ENCODE data around the gene ERP27. TPM values are rescaled to one million over a fixed set of nuclear protein-coding genes. Genes with fewer than 3 reads are reported as not detected.

Gene ERP27
- total RNA-seq, 6 experiments from 2014 or later = not detected

- Mint-ChIP-seq H3K4me1 (ENCODE audit: low read depth) (peaks cover 1% of the 10 kb centered on the region; the same call in 1 of the 2 replicates), H3K27ac (no peak overlapping the region), H3K27me3 (ENCODE audit: insufficient read depth) (peaks cover 7% of the 10 kb centered on the region), H3K4me3 (no peak overlapping the region), H3K9me3 (no peaks in the 10 kb centered on the region), H3K36me3 (ENCODE audit: low read depth) (no peaks in the 10 kb centered on the region)
- no peak for DNase-seq
- TF ChIP-seq CTCF (IDR thresholded peaks at IDR 0.05) = no peak
Measured at GRCh38 chr12:14915736-14916135, 22.6 kb downstream of the ERP27 start.

GRCh38 chr12:14913381-14913781, 25.0 kb downstream of the ERP27 start:
- Mint-ChIP-seq H3K27ac (no peak overlapping the region), H3K36me3 (ENCODE audit: low read depth) (no peaks in the 10 kb centered on the region), H3K4me3 (no peak overlapping the region), H3K9me3 (no peaks in the 10 kb centered on the region), H3K4me1 (ENCODE audit: low read depth) (peaks cover 8% of the 10 kb centered on the region; the same call in 1 of the 2 replicates), H3K27me3 (ENCODE audit: insufficient read depth) (peaks cover 5% of the 10 kb centered on the region)
- no peak for TF ChIP-seq CTCF (IDR thresholded peaks at IDR 0.05)
- DNase-seq = no peak

- Mint-ChIP-seq H3K36me3 (ENCODE audit: low read depth) (no peaks in the 10 kb centered on the region), H3K27ac (no peak overlapping the region), H3K27me3 (ENCODE audit: insufficient read depth) (peaks cover 5% of the 10 kb centered on the region), H3K9me3 (no peaks in the 10 kb centered on the region), H3K4me3 (no peak overlapping the region), H3K4me1 (ENCODE audit: low read depth) (peaks cover 8% of the 10 kb centered on the region; the same call in 1 of the 2 replicates)
- TF ChIP-seq CTCF (IDR thresholded peaks at IDR 0.05) = no peak
- DNase-seq = no peak
Measured at GRCh38 chr12:14911131-14911530, 27.2 kb downstream of the ERP27 start.

GRCh38 chr12:14910090-14910915, 28.0 kb downstream of the ERP27 start:
- DNase-seq = no peak
- Mint-ChIP-seq H3K27ac (no peak overlapping the region), H3K27me3 (ENCODE audit: insufficient read depth) (peaks cover 5% of the 10 kb centered on the region), H3K9me3 (no peaks in the 10 kb centered on the region), H3K4me3 (no peak overlapping the region), H3K36me3 (ENCODE audit: low read depth) (no peaks in the 10 kb centered on the region), H3K4me1 (ENCODE audit: low read depth) (peaks cover 8% of the 10 kb centered on the region; the same call in 1 of the 2 replicates)
- no peak for TF ChIP-seq CTCF (IDR thresholded peaks at IDR 0.05)

- peaks cover 8% of the 10 kb centered on the region; the same call in 1 of the 2 replicates for H3K4me1 Mint-ChIP-seq (ENCODE audit: low read depth)
- DNase-seq = no peak
- no peaks in the 10 kb centered on the region for H3K36me3 Mint-ChIP-seq (ENCODE audit: low read depth)
- H3K27ac Mint-ChIP-seq = no peak overlapping the region
- no peaks in the 10 kb centered on the region; the same call in 1 of the 2 replicates for H3K27me3 Mint-ChIP-seq (ENCODE audit: insufficient read depth)
- no peak for TF ChIP-seq CTCF (IDR thresholded peaks at IDR 0.05)
- H3K4me3 Mint-ChIP-seq = no peak overlapping the region
- no peaks in the 10 kb centered on the region for H3K9me3 Mint-ChIP-seq
Measured at GRCh38 chr12:14907953-14908352, 30.4 kb downstream of the ERP27 start.
